Adrenal gland (tissue), 12 donors: ENCODE data around the gene CTBP1. TPM values are rescaled to one million over a fixed set of nuclear protein-coding genes. Genes with fewer than 3 reads are reported as not detected.

Experiments
- DNase-seq, 7 donors: peaks; one replicate each; pipeline ENCODE4 v3.0.0-alpha.2; 2019 to 2020
- H3K27ac ChIP-seq, 5 donors: fragments of 200-600 bp; sonication (generic) in 4 of 5; 1 replicate in 3 of 5; 2 replicates in 2 of 5; pipeline versions ENCODE4 v1.5.1 to v1.8.0; 2016 to 2020; ENCODE audit warnings: mild to moderate bottlenecking in 1 of 5
- H3K27me3 ChIP-seq: fragments of 200-600 bp; 2 replicates; pipeline ENCODE4 v1.8.0; 2021
- H3K36me3 ChIP-seq, 2 donors: fragments of 200-600 bp; replicated peaks in 1 of 2; 1 replicate in 1 of 2; 2 replicates in 1 of 2; pipeline versions ENCODE4 v1.5.1 to v1.8.0; 2018 to 2022
- H3K4me1 ChIP-seq, 2 donors: fragments of 200-600 bp; replicated peaks in 1 of 2; 1 replicate in 1 of 2; 2 replicates in 1 of 2; pipeline versions ENCODE4 v1.5.1 to v1.8.0; 2018 to 2021
- H3K4me3 ChIP-seq, 4 donors: fragments of 200-600 bp; sonication (generic) in 3 of 4; one replicate each; pipeline ENCODE4 v1.5.1; 2016 to 2018
- H3K9me3 ChIP-seq, 3 donors: fragments of 200-600 bp; sonication (generic) in 1 of 3; replicated peaks in 1 of 3; 1 replicate in 2 of 3; 2 replicates in 1 of 3; pipeline versions ENCODE4 v1.5.1 to v1.8.0; 2016 to 2021
- CTCF ChIP-seq, 6 experiments: fragments of 450-650 bp in 4 of 6; fragments of 200-600 bp in 2 of 6; sonication (generic) in 1 of 6; IDR thresholded peaks; 1 replicate in 5 of 6; 2 replicates in 1 of 6; pipeline versions ENCODE4 v1.5.1 to v1.8.0; 2016 to 2021; ENCODE audit warnings: antibody characterized with exemption in 6 of 6, mild to moderate bottlenecking in 2 of 6, moderate library complexity in 1 of 6
- POLR2A ChIP-seq, 2 donors: fragments of 450-650 bp; IDR thresholded peaks; one replicate each; pipeline ENCODE4 v1.6.1; 2017; ENCODE audit warnings: antibody characterized with exemption in 2 of 2, mild to moderate bottlenecking in 2 of 2, moderate library complexity in 1 of 2
- WGBS, 4 donors: extraction: QIAGEN DNeasy Blood & Tissue Kit in 2 of 4; methylation state at CpG; one replicate each; pipeline versions ENCODE4 v1.1.5 to v1.1.7; 2013 to 2017; 5-methylcytosine and 5-hydroxymethylcytosine counted together
- intact Hi-C, 2 donors: fragments of 100-400 bp; cut with DNase I; formaldehyde crosslinking; loops; one replicate each; pipeline versions ENCODE4 v1.14.1 to v1.15.0; 2022 to 2023
- polyA plus RNA-seq, 3 donors: library from polyadenylated mRNA; stranded (reverse); fragments of 200-250 nt in 2 of 3; fragments of 350-450 nt in 1 of 3; fragmentation: Illumina TruSeq in 1 of 3; extraction: RNeasy Lipid Tissue Mini Kit (QIAGEN cat#74804) in 1 of 3; gene quantifications; one replicate each; pipeline ENCODE4 v1.2.3, GENCODE V29; 2013 to 2014
- total RNA-seq, 9 donors: library from RNA; depleted of rRNA in 4 of 9; stranded (reverse); fragments of >200 nt in 4 of 9; fragments of 120-200 nt in 1 of 9; fragmentation: NEBNext Ultra II Directional in 1 of 9; extraction: Animal tissue kit (Norgen Biotek cat#: 25700) in 1 of 9; gene quantifications; one replicate each; pipeline versions ENCODE4 v1.1.0 to v1.2.4, GENCODE V29; 2013 to 2023
- donor health status: healthy with polysubstance abuse.
- donor health status: Bipolar disorder and iron deficiency.
- donor health status: DM: yes; HTN: yes; CAD: no.
- donor health status: DM: no; HTN: no; CAD: no.
- donor health status: DM: no; HTN: no; CAD: no.
- donor health status: DM: yes; HTN: yes; CAD: no.

The CTBP1 gene
- total and polyA plus RNA-seq, 12 donors, result 45.7 to 293 (median 159) TPM

DNA sequence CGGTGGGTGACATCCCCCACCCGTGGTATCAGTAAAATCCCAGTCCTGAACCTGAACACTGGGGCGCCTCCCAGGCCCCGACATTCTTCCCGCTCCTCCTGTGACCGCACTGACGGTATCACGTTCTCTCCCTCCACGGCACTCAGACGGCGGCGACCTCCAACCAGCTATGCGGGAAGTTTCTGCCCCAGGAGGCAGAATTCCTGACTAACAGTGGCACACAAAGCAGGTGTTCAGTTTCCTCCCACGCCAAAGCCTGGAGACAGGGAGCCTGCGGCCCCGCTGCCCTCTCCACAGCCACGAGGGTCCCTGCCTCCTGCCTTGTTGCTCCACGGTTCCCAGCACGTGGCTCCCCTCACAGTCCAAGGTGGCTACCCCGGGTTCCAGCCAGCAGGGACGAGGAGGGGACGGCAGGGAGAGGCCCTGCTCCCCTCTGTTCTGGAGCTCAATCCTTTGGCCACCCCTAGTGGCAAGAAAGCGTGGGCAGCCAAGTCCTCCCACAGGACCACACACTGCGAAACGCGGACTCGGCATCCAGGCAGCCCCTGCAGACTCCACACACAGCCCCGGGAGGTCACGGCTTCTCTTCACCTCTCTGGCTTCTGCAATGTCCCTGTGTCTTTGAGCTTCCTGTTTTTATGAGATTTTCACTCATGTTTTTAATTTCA lies 15.2 kb downstream of the CTBP1 start:
- Histone ChIP-seq H3K36me3 (peaks cover 0 to 63% of the 10 kb centered on the region in 2 donors), H3K4me3 (no peak overlapping the region), H3K27ac (peak overlapping the region in 4 of 5 donors; percentile 52 to 86 (median 62)), H3K9me3 (no peaks in the 10 kb centered on the region), H3K27me3 (no peaks in the 10 kb centered on the region), H3K4me1 (peaks cover 3 to 36% of the 10 kb centered on the region in 2 donors)
- peak in 2 of 7 donors; percentile 38 to 57 for DNase-seq
- 62 to 83% (median 67%) methylated on average over 17 to 29 of the region's 29 CpGs for WGBS, 4 donors
- intact Hi-C loops, result no loop called here
- TF ChIP-seq CTCF (IDR thresholded peaks at IDR 0.05), result peak in 2 of 6 experiments; percentile 35 to 43
- no peak for TF ChIP-seq POLR2A (IDR thresholded peaks at IDR 0.05)

- H3K4me1 ChIP-seq, result peaks cover 3 to 36% of the 10 kb centered on the region in 2 donors
- H3K27ac ChIP-seq, result peak overlapping the region in 4 of 5 donors; percentile 52 to 86 (median 62)
- intact Hi-C loops, result no loop called here
- H3K36me3 ChIP-seq, result peaks cover 0 to 64% of the 10 kb centered on the region in 2 donors
- 64 to 78% (median 73%) methylated on average over 26 to 32 of the region's 32 CpGs for WGBS, 4 donors
- H3K9me3 ChIP-seq, result no peaks in the 10 kb centered on the region
- no peaks in the 10 kb centered on the region for H3K27me3 ChIP-seq
- TF ChIP-seq POLR2A (IDR thresholded peaks at IDR 0.05), result no peak
- no peak for TF ChIP-seq CTCF (IDR thresholded peaks at IDR 0.05)
- DNase-seq, result peak in 6 of 7 donors; percentile 53 to 89 (median 65)
- H3K4me3 ChIP-seq, result no peak overlapping the region
Observed at GRCh38 chr4:1232661-1233621, 16.0 kb downstream of the CTBP1 start.

DNA sequence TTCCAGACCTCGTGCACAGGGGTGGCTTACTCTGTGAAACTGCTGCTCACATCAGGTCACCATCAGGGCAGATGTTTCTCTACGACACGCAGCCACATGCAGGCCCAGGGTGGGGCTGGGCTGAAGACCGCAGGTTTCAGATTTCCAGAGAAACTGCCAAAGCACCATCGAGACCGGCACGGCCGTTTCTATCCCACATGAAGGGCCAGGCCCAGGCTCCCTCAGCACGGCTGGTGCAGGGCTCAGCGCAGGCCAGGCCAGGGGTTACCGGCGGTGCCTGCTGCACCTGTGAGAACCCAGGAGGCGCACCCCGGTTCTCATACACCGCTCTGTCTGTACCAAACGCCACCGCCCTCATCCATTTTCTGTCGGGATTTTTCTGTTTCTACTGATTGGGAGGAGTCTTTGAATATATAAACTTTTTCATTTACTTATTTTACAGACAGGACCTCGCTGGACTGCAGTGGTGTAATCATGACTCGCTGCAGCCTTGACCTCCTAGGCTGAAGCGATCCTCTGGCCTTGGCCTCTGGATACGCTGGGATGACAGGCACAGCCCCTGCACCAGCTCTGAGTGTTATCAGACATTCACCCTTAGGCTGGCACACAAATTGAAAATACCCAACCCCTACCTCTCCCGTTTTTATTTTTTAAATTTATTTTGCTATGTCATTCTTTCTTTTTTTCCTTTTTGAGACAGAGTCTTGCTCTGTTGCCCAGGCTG lies 17.1 kb downstream of the CTBP1 start:
- Histone ChIP-seq H3K36me3 (peaks cover 0 to 73% of the 10 kb centered on the region in 2 donors), H3K4me3 (no peak overlapping the region)

More for the DNA sequence above, 17.1 kb downstream of the CTBP1 start:
- Histone ChIP-seq H3K4me1 (peaks cover 3 to 36% of the 10 kb centered on the region in 2 donors), H3K9me3 (no peaks in the 10 kb centered on the region), H3K27me3 (no peaks in the 10 kb centered on the region), H3K27ac (peak overlapping the region in 2 of 5 donors; percentile 73 to 86)
- TF ChIP-seq CTCF (IDR thresholded peaks at IDR 0.05), result no peak
- no peak for TF ChIP-seq POLR2A (IDR thresholded peaks at IDR 0.05)
- WGBS, 4 donors, result 57 to 72% (median 69%) methylated on average over 19 to 23 of the region's 23 CpGs
- DNase-seq, result peak in 1 of 7 donors; percentile 61
- intact Hi-C loops, result no loop called here
